Breast epithelium (tissue), 4 donors: ENCODE results near the gene AMN1. TPM values are rescaled to one million over a fixed set of nuclear protein-coding genes. Genes with fewer than 3 reads are reported as not detected.
A peak's percentile ranks its signal among the peaks of the same experiment; 100 is the strongest.

Source experiments
- DNase-seq, 2 donors: peaks; one replicate each; pipeline ENCODE4 v3.0.0-alpha.2; 2019; ENCODE audit warnings: low spot score in 2 of 2
- H3K27ac ChIP-seq, 2 donors: fragments of 200-600 bp; sonication (generic) in 1 of 2; one replicate each; pipeline ENCODE4 v1.5.1; 2016 to 2019; ENCODE audit warnings: mild to moderate bottlenecking in 1 of 2
- H3K27me3 ChIP-seq, 2 donors: fragments of 200-600 bp; sonication (generic) in 1 of 2; one replicate each; pipeline versions ENCODE4 v1.5.1 to v1.6.0; 2017 to 2019; ENCODE audit warnings: control low read depth in 1 of 2, mild to moderate bottlenecking in 1 of 2
- H3K36me3 ChIP-seq: fragments of 200-600 bp; one replicate; pipeline ENCODE4 v1.5.1; 2019
- H3K4me1 ChIP-seq, 2 donors: fragments of 200-600 bp; sonication (generic); one replicate each; pipeline ENCODE4 v1.5.1; 2016 to 2019; ENCODE audit warnings: control low read depth in 1 of 2
- H3K4me3 ChIP-seq, 3 donors: fragments of 200-600 bp; sonication (generic); 1 replicate in 2 of 3; 2 replicates in 1 of 3; pipeline ENCODE4 v1.5.1; 2016 to 2019; ENCODE audit warnings: mild to moderate bottlenecking in 3 of 3, moderate library complexity in 2 of 3
- H3K9me3 ChIP-seq, 2 donors: fragments of 200-600 bp; sonication (generic) in 1 of 2; one replicate each; pipeline ENCODE4 v1.5.1; 2016 to 2019; ENCODE audit warnings: control low read depth in 1 of 2
- CTCF ChIP-seq, 3 donors: fragments of 450-650 bp; IDR thresholded peaks; one replicate each; pipeline ENCODE4 v1.5.1; 2016 to 2017; ENCODE audit warnings: antibody characterized with exemption in 3 of 3, mild to moderate bottlenecking in 3 of 3, moderate library complexity in 3 of 3
- POLR2A ChIP-seq: fragments of 450-650 bp; IDR thresholded peaks from one replicate; pipeline ENCODE4 v1.6.1; 2016; ENCODE audit warnings: antibody characterized with exemption, mild to moderate bottlenecking, moderate library complexity
- POLR2AphosphoS5 ChIP-seq, 3 donors: sonication (generic); formaldehyde crosslinking; IDR thresholded peaks; one replicate each; pipeline ENCODE4 v1.6.1; 2017; ENCODE audit warnings: antibody characterized with exemption in 3 of 3
- intact Hi-C: fragments of 100-400 bp; cut with DNase I; formaldehyde crosslinking; loops from one replicate; pipeline ENCODE4 v1.15.1; 2023; ENCODE audit warnings: low total_unique reads
- total RNA-seq, 3 donors: library from RNA; depleted of rRNA; stranded (reverse); fragments of >200 nt; gene quantifications; one replicate each; pipeline ENCODE4 v1.1.0, GENCODE V29; 2016

The AMN1 gene
- total RNA-seq = 10 to 100 TPM; 10.9 to 23.7 (median 16.4) TPM

GRCh38 chr12:31728917-31729640, at the start of gene AMN1:
Gene AMN1, minus strand, starts transcription at chr12:31729021. Its CDS starts 13 bp downstream, at chr12:31729008.
- intact Hi-C loops = no loop called here
- Histone ChIP-seq H3K36me3 (no peaks in the 10 kb centered on the region), H3K4me3 (peak within 1 kb of the TSS; percentile 64 to 86 (median 73)), H3K4me1 (no peaks in the 10 kb centered on the region), H3K9me3 (no peaks in the 10 kb centered on the region), H3K27me3 (no peaks in the 10 kb centered on the region), H3K27ac (peak within 1 kb of the TSS; percentile 97)
- TF ChIP-seq CTCF (IDR thresholded peaks at IDR 0.05) (peak in 2 of 3 donors; percentile 36 to 51), POLR2AphosphoS5 (IDR thresholded peaks at IDR 0.05) (peak; percentile 43 to 71 (median 66)), POLR2A (peak; percentile 44)
- peak; percentile 99 to 100 for DNase-seq

GRCh38 chr12:31773867-31774266, 45.0 kb upstream of the AMN1 start:
- DNase-seq = no peak
- H3K4me1 ChIP-seq = peaks cover 0 to 3% of the 10 kb centered on the region in 2 donors
- peak overlapping the region; percentile 53 to 56 for H3K27ac ChIP-seq
- no peak overlapping the region for H3K4me3 ChIP-seq
- TF ChIP-seq CTCF (IDR thresholded peaks at IDR 0.05) = no peak
- no peak for TF ChIP-seq POLR2A
- intact Hi-C loops = no loop called here
- H3K36me3 ChIP-seq = no peaks in the 10 kb centered on the region
- no peaks in the 10 kb centered on the region for H3K9me3 ChIP-seq
- no peaks in the 10 kb centered on the region for H3K27me3 ChIP-seq

GRCh38 chr12:31773223-31773750, 44.5 kb upstream of the AMN1 start:
- H3K27me3 ChIP-seq = no peaks in the 10 kb centered on the region
- H3K9me3 ChIP-seq = no peaks in the 10 kb centered on the region
- H3K4me3 ChIP-seq = no peak overlapping the region
- no peaks in the 10 kb centered on the region for H3K36me3 ChIP-seq
- peak overlapping the region in 1 of 2 donors; percentile 56 for H3K27ac ChIP-seq
- intact Hi-C loops = no loop called here
- no peak for DNase-seq
- TF ChIP-seq CTCF (IDR thresholded peaks at IDR 0.05) (no peak), POLR2AphosphoS5 (IDR thresholded peaks at IDR 0.05) (no peak), POLR2A (no peak)
- peaks cover 0 to 3% of the 10 kb centered on the region in 2 donors for H3K4me1 ChIP-seq

GRCh38 chr12:31772685-31773222, 43.9 kb upstream of the AMN1 start:
- H3K27me3 ChIP-seq = no peaks in the 10 kb centered on the region
- no peak for DNase-seq
- intact Hi-C loops = no loop called here
- H3K4me3 ChIP-seq = no peak overlapping the region
- H3K27ac ChIP-seq = peak overlapping the region in 1 of 2 donors; percentile 46
- no peaks in the 10 kb centered on the region for H3K9me3 ChIP-seq
- peaks cover 0 to 3% of the 10 kb centered on the region in 2 donors for H3K4me1 ChIP-seq
- TF ChIP-seq POLR2A (no peak), POLR2AphosphoS5 (IDR thresholded peaks at IDR 0.05) (no peak), CTCF (IDR thresholded peaks at IDR 0.05) (no peak)
- H3K36me3 ChIP-seq = no peaks in the 10 kb centered on the region

GRCh38 chr12:31772186-31772585, 43.4 kb upstream of the AMN1 start:
- Histone ChIP-seq H3K36me3 (no peaks in the 10 kb centered on the region), H3K9me3 (no peaks in the 10 kb centered on the region), H3K27ac (peak overlapping the region in 1 of 2 donors; percentile 46), H3K27me3 (no peaks in the 10 kb centered on the region), H3K4me3 (no peak overlapping the region), H3K4me1 (peaks cover 0 to 3% of the 10 kb centered on the region in 2 donors)
- intact Hi-C loops = no loop called here
- no peak for DNase-seq
- TF ChIP-seq POLR2AphosphoS5 (IDR thresholded peaks at IDR 0.05) (no peak), POLR2A (no peak), CTCF (IDR thresholded peaks at IDR 0.05) (no peak)
